ENCODE measurements around the gene ZNF479. TPM values are rescaled to one million over a fixed set of nuclear protein-coding genes. Genes with fewer than 3 reads are reported as not detected.
"Not testable (repeated sequence)": the region's sequence is repeated elsewhere in the genome, so short reads cannot be mapped to it uniquely, and the experiment has no call there.

The ZNF479 gene
- not detected in 2 replicates for total RNA-seq (2014; rRNA removed; shearing (Covaris generic))

- not testable (repeated sequence) for DNase-seq (ENCODE audit: low spot score)
These were observed at the start of gene ZNF479 for GRCh38 chr7:57132336-57132735. Gene ZNF479, minus strand, starts transcription at chr7:57132436. Its CDS starts 112 bp downstream, at chr7:57132324.

- no peak for DNase-seq (ENCODE audit: low spot score)
These were observed 49.8 kb upstream of the ZNF479 start for GRCh38 chr7:57182031-57182430.

- no peak for DNase-seq (ENCODE audit: low spot score)
These were observed 49.0 kb upstream of the ZNF479 start for GRCh38 chr7:57181281-57181680.

- DNase-seq (ENCODE audit: low spot score) = no peak
These were observed 47.7 kb upstream of the ZNF479 start for GRCh38 chr7:57179776-57180415.

- no peak for DNase-seq (ENCODE audit: low spot score)
These were observed 46.5 kb upstream of the ZNF479 start for GRCh38 chr7:57178768-57179139.

- no peak for DNase-seq (ENCODE audit: low spot score)
These were observed 45.9 kb upstream of the ZNF479 start for GRCh38 chr7:57177856-57178767.

- DNase-seq (ENCODE audit: low spot score) = no peak
These were observed 44.8 kb upstream of the ZNF479 start for GRCh38 chr7:57176928-57177635.

- no peak for DNase-seq (ENCODE audit: low spot score)
These were observed 33.2 kb upstream of the ZNF479 start for GRCh38 chr7:57165285-57165899.

- DNase-seq (ENCODE audit: low spot score) = not testable (repeated sequence)
These were observed 12.0 kb downstream of the ZNF479 start for GRCh38 chr7:57120123-57120784.
